Coronary artery (tissue), 2 donors: ENCODE results near the gene VPS4A.
"Not testable (repeated sequence)": the region's sequence is repeated elsewhere in the genome, so short reads cannot be mapped to it uniquely, and the experiment has no call there.

Source experiments
- DNase-seq: peaks from one replicate; pipeline ENCODE4 v3.0.0-alpha.2; 2017; ENCODE audit warnings: low spot score
- H3K27ac ChIP-seq, 2 donors: fragments of 200-600 bp; sonication (generic); one replicate each; pipeline ENCODE4 v1.5.1; 2016 to 2019
- H3K4me3 ChIP-seq: fragments of 200-600 bp; sonication (generic); 2 replicates; pipeline ENCODE4 v1.5.1; 2016; ENCODE audit warnings: mild to moderate bottlenecking, moderate library complexity
- TF ChIP-seq, protein P1 (sequence below): fragments of 200-600 bp; sonication (generic); IDR thresholded peaks from one replicate; pipeline ENCODE4 v1.5.1; 2019; ENCODE audit warnings: antibody characterized with exemption

VPS4A gene

DNA sequence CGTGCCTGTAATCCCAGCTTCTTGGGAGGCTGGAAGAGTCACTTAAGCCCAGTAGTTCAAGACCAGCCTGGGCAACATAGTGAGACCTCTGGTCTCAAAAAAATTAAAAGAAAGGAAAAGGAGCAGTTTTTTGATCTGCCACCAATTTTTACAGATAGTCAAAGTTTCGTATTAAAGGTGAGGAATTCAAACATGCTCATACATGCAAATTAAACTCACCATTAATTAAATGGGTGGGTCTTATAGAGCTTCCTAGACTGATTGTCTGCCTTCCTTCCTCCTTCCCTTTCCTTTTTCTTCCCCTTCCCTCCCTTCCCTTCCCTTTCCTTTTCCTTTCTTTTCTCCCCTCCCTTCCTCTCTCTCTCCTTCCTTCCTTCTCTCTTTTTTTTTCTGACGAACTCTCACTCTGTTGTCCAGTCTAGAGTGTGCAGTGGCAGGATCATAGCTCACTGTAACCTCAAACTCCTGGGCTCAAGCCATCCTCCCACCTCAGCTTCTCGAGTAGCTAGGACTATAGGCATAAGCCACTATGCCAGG is 36.4 kb upstream of the VPS4A start:
- Histone ChIP-seq H3K4me3 (no peak overlapping the region), H3K27ac (no peak overlapping the region)
- TF ChIP-seq, protein P1, sequence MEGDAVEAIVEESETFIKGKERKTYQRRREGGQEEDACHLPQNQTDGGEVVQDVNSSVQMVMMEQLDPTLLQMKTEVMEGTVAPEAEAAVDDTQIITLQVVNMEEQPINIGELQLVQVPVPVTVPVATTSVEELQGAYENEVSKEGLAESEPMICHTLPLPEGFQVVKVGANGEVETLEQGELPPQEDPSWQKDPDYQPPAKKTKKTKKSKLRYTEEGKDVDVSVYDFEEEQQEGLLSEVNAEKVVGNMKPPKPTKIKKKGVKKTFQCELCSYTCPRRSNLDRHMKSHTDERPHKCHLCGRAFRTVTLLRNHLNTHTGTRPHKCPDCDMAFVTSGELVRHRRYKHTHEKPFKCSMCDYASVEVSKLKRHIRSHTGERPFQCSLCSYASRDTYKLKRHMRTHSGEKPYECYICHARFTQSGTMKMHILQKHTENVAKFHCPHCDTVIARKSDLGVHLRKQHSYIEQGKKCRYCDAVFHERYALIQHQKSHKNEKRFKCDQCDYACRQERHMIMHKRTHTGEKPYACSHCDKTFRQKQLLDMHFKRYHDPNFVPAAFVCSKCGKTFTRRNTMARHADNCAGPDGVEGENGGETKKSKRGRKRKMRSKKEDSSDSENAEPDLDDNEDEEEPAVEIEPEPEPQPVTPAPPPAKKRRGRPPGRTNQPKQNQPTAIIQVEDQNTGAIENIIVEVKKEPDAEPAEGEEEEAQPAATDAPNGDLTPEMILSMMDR, result no peak
- DNase-seq, result no peak

DNA sequence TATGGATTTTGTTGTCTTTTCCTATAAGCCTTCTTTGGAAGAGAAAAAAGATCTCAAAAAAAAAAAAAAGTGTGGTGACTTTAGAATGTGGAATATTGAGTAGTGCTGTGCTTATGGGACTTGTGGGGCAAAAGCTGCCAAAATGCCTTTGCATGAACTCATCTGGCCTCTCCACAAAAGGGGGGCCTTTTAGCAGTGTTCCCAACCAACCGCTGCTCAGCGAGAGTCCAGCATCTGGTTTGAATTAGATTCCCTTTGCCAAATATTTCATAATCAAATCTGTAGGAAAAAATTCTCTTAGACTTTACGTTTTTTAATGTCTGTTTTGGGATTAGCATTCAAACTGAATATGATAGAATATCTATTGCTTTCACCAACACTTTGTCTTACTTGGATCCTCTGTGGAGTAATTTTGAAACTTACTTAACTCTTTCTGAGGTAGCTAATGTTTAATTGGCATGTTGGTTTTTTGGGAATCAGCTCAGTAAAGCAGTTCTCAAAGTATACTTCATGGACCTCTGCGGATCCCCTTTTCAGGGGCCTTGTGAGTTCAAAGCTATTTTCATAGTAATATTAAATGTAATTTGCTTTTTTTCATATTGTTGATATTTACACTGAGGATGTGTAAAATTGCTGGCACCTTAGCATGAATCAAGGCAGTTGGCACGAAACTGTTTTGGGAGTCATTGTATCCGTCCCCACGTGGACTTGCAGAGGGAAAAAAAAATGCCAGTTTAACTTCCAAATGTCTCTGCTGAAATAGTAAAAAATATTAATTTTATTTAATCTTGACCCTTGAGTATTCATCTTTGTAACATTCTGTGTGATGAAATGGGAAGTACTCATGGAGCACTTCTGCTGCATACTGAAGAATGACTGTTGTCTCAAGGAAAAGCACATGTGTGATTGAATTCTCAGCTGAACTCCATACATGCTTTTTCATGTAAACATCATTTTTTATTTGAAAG is 34.7 kb upstream of the VPS4A start:
- Histone ChIP-seq H3K27ac (peak overlapping the region in 1 of 2 donors; percentile 62), H3K4me3 (peak overlapping the region; percentile 36)
- DNase-seq, result peak; percentile 77
- TF ChIP-seq, protein P1, result no peak

DNA sequence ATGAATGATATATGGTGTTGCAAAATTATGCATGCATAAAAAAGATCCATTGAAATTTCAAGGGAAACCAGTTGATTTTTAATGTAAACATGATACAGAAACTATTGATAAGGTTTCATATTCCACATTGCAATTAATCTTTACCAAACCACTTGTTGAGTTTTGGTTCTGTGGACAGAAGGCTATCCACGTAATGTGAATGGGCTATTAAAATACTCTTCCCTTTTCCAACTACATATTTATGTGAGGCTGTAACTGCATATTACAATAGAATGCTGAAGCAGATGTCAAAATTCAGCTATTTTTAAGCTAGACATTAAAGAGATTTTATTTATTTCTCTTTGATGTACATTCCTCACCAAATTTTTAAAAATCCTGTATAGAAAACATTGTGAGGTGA is 33.7 kb upstream of the VPS4A start:
- H3K27ac ChIP-seq, result no peak overlapping the region
- TF ChIP-seq, protein P1, result no peak
- no peak for DNase-seq
- H3K4me3 ChIP-seq, result no peak overlapping the region

DNA sequence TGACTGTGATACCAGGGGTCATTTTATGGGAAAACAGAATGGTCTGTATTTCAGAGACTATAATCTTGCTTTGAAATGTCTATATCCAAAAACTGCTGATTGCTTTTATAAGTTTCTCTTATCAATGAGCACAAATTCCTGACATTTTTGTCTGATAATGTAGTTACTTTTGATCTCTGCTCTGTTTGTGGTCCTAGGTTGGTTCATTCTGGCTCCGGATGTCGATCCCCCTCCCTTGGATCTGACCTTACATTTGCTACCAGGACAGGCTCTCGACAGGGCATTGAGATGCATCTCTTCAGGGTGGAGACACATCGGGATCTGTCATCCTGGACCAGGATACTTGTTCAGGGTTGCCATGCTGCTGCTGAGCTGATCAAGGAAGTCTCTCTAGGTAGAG is 27.3 kb upstream of the VPS4A start:
- DNase-seq, result no peak
- Histone ChIP-seq H3K27ac (no peak overlapping the region), H3K4me3 (no peak overlapping the region)
- TF ChIP-seq, protein P1, result no peak

DNA sequence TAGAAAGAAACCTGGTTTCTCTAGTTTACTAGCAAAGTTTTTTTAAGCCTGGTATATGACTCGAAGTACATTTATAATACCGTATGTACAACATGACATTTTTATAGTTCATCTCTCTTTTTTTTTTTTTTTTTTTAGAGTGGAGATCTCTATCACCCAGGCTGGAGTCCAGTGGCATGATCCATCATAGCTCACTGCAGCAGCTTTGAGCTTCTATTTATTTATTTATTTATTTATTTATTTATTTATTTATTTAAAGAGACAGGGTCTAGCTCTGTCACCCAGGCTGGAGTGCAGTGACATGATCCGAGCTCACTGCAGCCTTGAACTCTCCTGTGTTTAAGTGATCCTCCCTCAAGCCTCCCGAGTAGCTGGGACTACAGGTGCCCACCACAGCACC is 25.9 kb upstream of the VPS4A start:
- no peak overlapping the region for H3K27ac ChIP-seq
- TF ChIP-seq, protein P1, result no peak
- no peak overlapping the region for H3K4me3 ChIP-seq
- DNase-seq, result no peak

DNA sequence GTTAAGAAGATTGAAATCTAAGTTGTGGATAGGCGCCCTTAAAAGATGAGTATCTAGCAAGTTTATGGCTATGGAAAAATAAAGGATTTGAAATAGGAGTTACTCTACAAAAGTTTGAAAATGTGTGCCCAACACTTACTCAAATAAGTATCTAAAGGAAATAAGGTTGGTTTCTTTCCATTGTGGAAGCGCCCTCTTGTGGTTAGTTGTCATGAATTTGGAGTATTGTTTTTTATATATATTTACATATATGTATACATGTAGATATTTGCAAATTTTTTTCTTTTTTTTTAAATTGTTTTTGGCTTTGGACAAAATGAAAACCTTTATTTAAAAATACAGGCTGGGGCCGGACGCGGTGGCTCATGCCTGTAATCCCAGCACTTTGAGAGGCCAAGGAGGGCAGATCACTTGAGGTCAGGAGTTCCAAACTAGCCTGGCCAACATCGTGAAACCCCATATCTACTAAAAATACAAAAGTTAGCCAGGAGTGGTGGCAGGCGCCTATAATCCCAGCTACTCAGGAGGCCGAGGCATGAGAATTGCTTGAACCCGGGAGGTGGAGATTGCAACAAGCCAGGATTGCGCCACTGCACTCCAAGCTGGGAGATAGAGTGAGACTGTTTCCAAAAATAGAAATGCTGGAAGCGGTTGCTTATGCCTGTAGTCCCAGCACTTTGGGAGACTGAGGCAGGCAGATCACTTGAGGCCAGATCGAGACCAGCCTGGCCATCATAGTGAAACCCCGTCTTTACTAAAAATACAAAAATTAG is 24.0 kb upstream of the VPS4A start:
- DNase-seq, result peak; percentile 83

DNA sequence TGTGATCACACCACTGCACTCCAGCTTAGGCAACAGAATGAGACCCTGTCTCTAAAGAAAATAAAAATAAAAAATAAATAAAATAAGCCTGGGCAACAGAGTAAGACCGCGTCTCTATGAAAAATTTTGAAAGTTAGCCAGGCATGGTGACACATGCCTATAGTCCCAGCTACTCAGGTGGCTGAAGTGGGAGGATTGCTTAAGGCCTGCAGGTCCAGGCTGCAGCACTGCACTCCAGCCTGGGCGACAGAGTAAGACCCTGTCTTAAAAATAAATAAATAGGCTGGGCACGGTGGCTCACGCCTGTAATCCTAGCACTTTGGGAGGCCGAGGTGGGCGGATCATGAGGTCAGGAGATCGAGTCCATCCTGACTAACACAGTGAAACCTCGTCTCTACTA is 19.5 kb upstream of the VPS4A start:
- DNase-seq, H3K4me3 ChIP-seq, H3K27ac ChIP-seq: not testable (repeated sequence)

More for the DNA sequence above, 24.0 kb upstream of the VPS4A start:
- Histone ChIP-seq H3K4me3 (no peak overlapping the region), H3K27ac (peak overlapping the region; percentile 8 to 67)
- TF ChIP-seq, protein P1, result peak; percentile 44
